GM19463 (cell line): ENCODE measurements around the gene MYG1.
"Not testable (repeated sequence)": the region's sequence is repeated elsewhere in the genome, so short reads cannot be mapped to it uniquely, and the experiment has no call there.

Experiments used
- ATAC-seq: cut with Tn5 transposase; IDR thresholded peaks from one replicate; pipeline ENCODE4 v1.9.1; 2021; ENCODE audit warnings: mild to moderate bottlenecking, moderate library complexity; ENCODE audit not compliant: unreplicated experiment

MYG1 gene

GRCh38 chr12:53286448-53286847, 13.0 kb upstream of the MYG1 start:
- ATAC-seq = no peak

GRCh38 chr12:53287741-53288216, 11.7 kb upstream of the MYG1 start:
- no peak for ATAC-seq

- ATAC-seq = no peak
These were observed 11.2 kb upstream of the MYG1 start for GRCh38 chr12:53288322-53288721.

- ATAC-seq = no peak
These were observed 9.6 kb upstream of the MYG1 start for GRCh38 chr12:53289891-53290290.

- ATAC-seq = no peak
These were observed 8.8 kb upstream of the MYG1 start for GRCh38 chr12:53290661-53291060.

GRCh38 chr12:53292426-53292825, 7.1 kb upstream of the MYG1 start:
- ATAC-seq = no peak

- ATAC-seq = peak; percentile 87
These were observed 4.2 kb upstream of the MYG1 start, which contains the start of gene PFDN5 for GRCh38 chr12:53295070-53295890. Gene PFDN5, plus strand, starts transcription at chr12:53295542. Its CDS starts 26 bp downstream, at chr12:53295568.

GRCh38 chr12:53295891-53296219, 3.6 kb upstream of the MYG1 start:
- no peak for ATAC-seq

GRCh38 chr12:53297106-53297505, 2.4 kb upstream of the MYG1 start:
- not testable (repeated sequence) for ATAC-seq

GRCh38 chr12:53298164-53298563, 1.3 kb upstream of the MYG1 start:
- ATAC-seq = no peak

GRCh38 chr12:53299101-53299453, 418 bp upstream of the MYG1 start:
- ATAC-seq = no peak

- no peak for ATAC-seq
These were observed 692 bp downstream of the MYG1 start for GRCh38 chr12:53300187-53300586.

- ATAC-seq = no peak
These were observed 3.4 kb downstream of the MYG1 start for GRCh38 chr12:53302903-53303302.

- no peak for ATAC-seq
These were observed 7.3 kb downstream of the MYG1 start for GRCh38 chr12:53306826-53307225.

GRCh38 chr12:53308276-53308675, 8.8 kb downstream of the MYG1 start:
- ATAC-seq = no peak

GRCh38 chr12:53313996-53314395, 14.5 kb downstream of the MYG1 start:
- no peak for ATAC-seq

GRCh38 chr12:53320352-53321195, 21.1 kb downstream of the MYG1 start:
- no peak for ATAC-seq

- peak; percentile 26 for ATAC-seq
These were observed 24.8 kb downstream of the MYG1 start for GRCh38 chr12:53324113-53324778.

GRCh38 chr12:53324779-53325510, 25.4 kb downstream of the MYG1 start:
- ATAC-seq = peak; percentile 59

GRCh38 chr12:53325511-53326061, 26.1 kb downstream of the MYG1 start:
- no peak for ATAC-seq
